ENCODE measurements around the gene SHC2. TPM values are rescaled to one million over a fixed set of nuclear protein-coding genes. Genes with fewer than 3 reads are reported as not detected.
"Not testable (repeated sequence)": the region's sequence is repeated elsewhere in the genome, so short reads cannot be mapped to it uniquely, and the experiment has no call there.

SHC2 gene
- total RNA-seq, 1 experiment from 2014 or later: not detected

- no peaks in the 10 kb centered on the region for H3K27me3 ChIP-seq
- no peaks in the 10 kb centered on the region for H3K9me3 ChIP-seq
- no peaks in the 10 kb centered on the region for H3K36me3 ChIP-seq
- H3K4me3 ChIP-seq: no peak overlapping the region
- no peak for DNase-seq
These were observed 62.7 kb downstream of the SHC2 start for GRCh38 chr19:397941-398706.

GRCh38 chr19:397321-397720 lies 63.5 kb downstream of the SHC2 start:
- no peaks in the 10 kb centered on the region for H3K36me3 ChIP-seq
- no peak overlapping the region for H3K4me3 ChIP-seq
- H3K27me3 ChIP-seq: no peaks in the 10 kb centered on the region
- no peak for DNase-seq
- no peaks in the 10 kb centered on the region for H3K9me3 ChIP-seq

- no peaks in the 10 kb centered on the region for H3K9me3 ChIP-seq
- no peaks in the 10 kb centered on the region for H3K27me3 ChIP-seq
- no peaks in the 10 kb centered on the region for H3K36me3 ChIP-seq
- no peak for DNase-seq
- no peak overlapping the region for H3K4me3 ChIP-seq
These were observed 65.4 kb downstream of the SHC2 start for GRCh38 chr19:395467-395866.

- not testable (repeated sequence) for H3K36me3 ChIP-seq, DNase-seq, H3K4me3 ChIP-seq, H3K9me3 ChIP-seq, H3K27me3 ChIP-seq
These were observed 66.0 kb downstream of the SHC2 start for GRCh38 chr19:394857-395256.

GRCh38 chr19:393560-393959 lies 67.3 kb downstream of the SHC2 start:
- not testable (repeated sequence) for H3K4me3 ChIP-seq, H3K27me3 ChIP-seq, DNase-seq, H3K9me3 ChIP-seq, H3K36me3 ChIP-seq

- no peak for DNase-seq
- no peak overlapping the region for H3K4me3 ChIP-seq
- no peaks in the 10 kb centered on the region for H3K36me3 ChIP-seq
- no peaks in the 10 kb centered on the region for H3K9me3 ChIP-seq
- H3K27me3 ChIP-seq: no peaks in the 10 kb centered on the region
These were observed 68.4 kb downstream of the SHC2 start for GRCh38 chr19:392375-392970.

- H3K36me3 ChIP-seq: no peaks in the 10 kb centered on the region
- H3K9me3 ChIP-seq: no peaks in the 10 kb centered on the region
- no peak for DNase-seq
- no peaks in the 10 kb centered on the region for H3K27me3 ChIP-seq
- H3K4me3 ChIP-seq: no peak overlapping the region
These were observed 69.0 kb downstream of the SHC2 start for GRCh38 chr19:391726-392374.

GRCh38 chr19:391207-391557 lies 69.7 kb downstream of the SHC2 start:
- Histone ChIP-seq H3K9me3 (no peaks in the 10 kb centered on the region), H3K36me3 (no peaks in the 10 kb centered on the region), H3K27me3 (no peaks in the 10 kb centered on the region), H3K4me3 (no peak overlapping the region)
- no peak for DNase-seq

- Histone ChIP-seq H3K9me3 (no peaks in the 10 kb centered on the region), H3K36me3 (no peaks in the 10 kb centered on the region)
- no peak for DNase-seq
These were observed 70.2 kb downstream of the SHC2 start for GRCh38 chr19:390386-391206.

GRCh38 chr19:389935-390289 lies 70.9 kb downstream of the SHC2 start:
- Histone ChIP-seq H3K4me3 (no peak overlapping the region), H3K9me3 (no peaks in the 10 kb centered on the region), H3K36me3 (no peaks in the 10 kb centered on the region), H3K27me3 (no peaks in the 10 kb centered on the region)
- DNase-seq: no peak

More at GRCh38 chr19:390386-391206, 70.2 kb downstream of the SHC2 start:
- Histone ChIP-seq H3K4me3 (no peak overlapping the region), H3K27me3 (no peaks in the 10 kb centered on the region)

- no peak overlapping the region for H3K4me3 ChIP-seq
- H3K27me3 ChIP-seq: no peaks in the 10 kb centered on the region
- no peaks in the 10 kb centered on the region for H3K36me3 ChIP-seq
- no peak for DNase-seq
- no peaks in the 10 kb centered on the region for H3K9me3 ChIP-seq
These were observed 71.4 kb downstream of the SHC2 start for GRCh38 chr19:389255-389934.

GRCh38 chr19:388691-389090 lies 72.1 kb downstream of the SHC2 start:
- no peaks in the 10 kb centered on the region for H3K27me3 ChIP-seq
- no peaks in the 10 kb centered on the region for H3K36me3 ChIP-seq
- no peak for DNase-seq
- H3K4me3 ChIP-seq: no peak overlapping the region
- H3K9me3 ChIP-seq: no peaks in the 10 kb centered on the region

- Histone ChIP-seq H3K4me3 (no peak overlapping the region), H3K36me3 (no peaks in the 10 kb centered on the region)
These were observed 73.1 kb downstream of the SHC2 start for GRCh38 chr19:387777-388176.

GRCh38 chr19:386632-387301 lies 74.1 kb downstream of the SHC2 start:
- not testable (repeated sequence) for H3K4me3 ChIP-seq, H3K9me3 ChIP-seq, DNase-seq, H3K36me3 ChIP-seq, H3K27me3 ChIP-seq

More at GRCh38 chr19:387777-388176, 73.1 kb downstream of the SHC2 start:
- no peaks in the 10 kb centered on the region for H3K27me3 ChIP-seq
- no peak for DNase-seq
- no peaks in the 10 kb centered on the region for H3K9me3 ChIP-seq

GRCh38 chr19:386189-386588 lies 74.6 kb downstream of the SHC2 start:
- H3K4me3 ChIP-seq, H3K36me3 ChIP-seq, H3K9me3 ChIP-seq, H3K27me3 ChIP-seq, DNase-seq: not testable (repeated sequence)

- Histone ChIP-seq H3K4me3 (no peak overlapping the region), H3K27me3 (no peaks in the 10 kb centered on the region), H3K9me3 (no peaks in the 10 kb centered on the region), H3K36me3 (no peaks in the 10 kb centered on the region)
- no peak for DNase-seq
These were observed 76.0 kb downstream of the SHC2 start for GRCh38 chr19:384799-385169.
